ENCODE data around the gene P2RY12.

- no peak for TF ChIP-seq ZNF157 (tag by site-specific recombination; IDR thresholded peaks at IDR 0.05)
- TF ChIP-seq, protein P1, sequence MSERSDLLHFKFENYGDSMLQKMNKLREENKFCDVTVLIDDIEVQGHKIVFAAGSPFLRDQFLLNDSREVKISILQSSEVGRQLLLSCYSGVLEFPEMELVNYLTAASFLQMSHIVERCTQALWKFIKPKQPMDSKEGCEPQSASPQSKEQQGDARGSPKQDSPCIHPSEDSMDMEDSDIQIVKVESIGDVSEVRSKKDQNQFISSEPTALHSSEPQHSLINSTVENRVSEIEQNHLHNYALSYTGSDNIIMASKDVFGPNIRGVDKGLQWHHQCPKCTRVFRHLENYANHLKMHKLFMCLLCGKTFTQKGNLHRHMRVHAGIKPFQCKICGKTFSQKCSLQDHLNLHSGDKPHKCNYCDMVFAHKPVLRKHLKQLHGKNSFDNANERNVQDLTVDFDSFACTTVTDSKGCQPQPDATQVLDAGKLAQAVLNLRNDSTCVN (tag by site-specific recombination; optimal IDR thresholded peaks at IDR 0.05), result no peak
- TF ChIP-seq ZNF341 (tag by site-specific recombination; IDR thresholded peaks at IDR 0.05; ENCODE audit: low read depth), result no peak
- no peak for TF ChIP-seq YY1 (tag by site-specific recombination; IDR thresholded peaks at IDR 0.05)
- TF ChIP-seq TRIM28 (IDR thresholded peaks at IDR 0.05; ENCODE audit: borderline replicate concordance, low read length), result no peak
- no peak for TF ChIP-seq TCF7L2 (IDR thresholded peaks at IDR 0.05; ENCODE audit: borderline replicate concordance, low read depth, low read length)
- TF ChIP-seq ZNF24 (tag by site-specific recombination; IDR thresholded peaks at IDR 0.05), result no peak
- TF ChIP-seq PRDM10 (tag by site-specific recombination; IDR thresholded peaks at IDR 0.05), result no peak
- TF ChIP-seq ZNF202 (tag by site-specific recombination; IDR thresholded peaks at IDR 0.05; ENCODE audit: borderline replicate concordance), result no peak
- TF ChIP-seq, protein P2, sequence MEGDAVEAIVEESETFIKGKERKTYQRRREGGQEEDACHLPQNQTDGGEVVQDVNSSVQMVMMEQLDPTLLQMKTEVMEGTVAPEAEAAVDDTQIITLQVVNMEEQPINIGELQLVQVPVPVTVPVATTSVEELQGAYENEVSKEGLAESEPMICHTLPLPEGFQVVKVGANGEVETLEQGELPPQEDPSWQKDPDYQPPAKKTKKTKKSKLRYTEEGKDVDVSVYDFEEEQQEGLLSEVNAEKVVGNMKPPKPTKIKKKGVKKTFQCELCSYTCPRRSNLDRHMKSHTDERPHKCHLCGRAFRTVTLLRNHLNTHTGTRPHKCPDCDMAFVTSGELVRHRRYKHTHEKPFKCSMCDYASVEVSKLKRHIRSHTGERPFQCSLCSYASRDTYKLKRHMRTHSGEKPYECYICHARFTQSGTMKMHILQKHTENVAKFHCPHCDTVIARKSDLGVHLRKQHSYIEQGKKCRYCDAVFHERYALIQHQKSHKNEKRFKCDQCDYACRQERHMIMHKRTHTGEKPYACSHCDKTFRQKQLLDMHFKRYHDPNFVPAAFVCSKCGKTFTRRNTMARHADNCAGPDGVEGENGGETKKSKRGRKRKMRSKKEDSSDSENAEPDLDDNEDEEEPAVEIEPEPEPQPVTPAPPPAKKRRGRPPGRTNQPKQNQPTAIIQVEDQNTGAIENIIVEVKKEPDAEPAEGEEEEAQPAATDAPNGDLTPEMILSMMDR (tag by site-specific recombination; IDR thresholded peaks at IDR 0.05), result no peak
- no peak for TF ChIP-seq BCL11A (tag by site-specific recombination; IDR thresholded peaks at IDR 0.05; ENCODE audit: low read depth)
These were observed 17.6 kb downstream of the P2RY12 start for GRCh38 chr3:151366993-151367392.

Data from HEK293 (cell line).